GM12864 (cell line): ENCODE measurements around the gene IQSEC1.

Source experiments
- DNase-seq: peaks from one replicate; pipeline ENCODE4 v3.0.0-alpha.2; 2011; ENCODE audit warnings: low read depth
- H3K4me3 ChIP-seq: 2 replicates; pipeline ENCODE4 v1.5.1; 2011; ENCODE audit warnings: mild to moderate bottlenecking, low read depth, low read length, control low read depth
- TF ChIP-seq, protein P1 (sequence below): IDR thresholded peaks from 2 replicates; pipeline ENCODE4 v1.5.1; 2011; ENCODE audit warnings: low read depth, mild to moderate bottlenecking, moderate library complexity, low read length, control low read depth, inconsistent platforms; ENCODE audit errors: missing control alignments

Gene IQSEC1

GRCh38 chr3:13042715-13043271, 30.4 kb downstream of the IQSEC1 start:
- H3K4me3 ChIP-seq, result no peak overlapping the region
- TF ChIP-seq, protein P1, sequence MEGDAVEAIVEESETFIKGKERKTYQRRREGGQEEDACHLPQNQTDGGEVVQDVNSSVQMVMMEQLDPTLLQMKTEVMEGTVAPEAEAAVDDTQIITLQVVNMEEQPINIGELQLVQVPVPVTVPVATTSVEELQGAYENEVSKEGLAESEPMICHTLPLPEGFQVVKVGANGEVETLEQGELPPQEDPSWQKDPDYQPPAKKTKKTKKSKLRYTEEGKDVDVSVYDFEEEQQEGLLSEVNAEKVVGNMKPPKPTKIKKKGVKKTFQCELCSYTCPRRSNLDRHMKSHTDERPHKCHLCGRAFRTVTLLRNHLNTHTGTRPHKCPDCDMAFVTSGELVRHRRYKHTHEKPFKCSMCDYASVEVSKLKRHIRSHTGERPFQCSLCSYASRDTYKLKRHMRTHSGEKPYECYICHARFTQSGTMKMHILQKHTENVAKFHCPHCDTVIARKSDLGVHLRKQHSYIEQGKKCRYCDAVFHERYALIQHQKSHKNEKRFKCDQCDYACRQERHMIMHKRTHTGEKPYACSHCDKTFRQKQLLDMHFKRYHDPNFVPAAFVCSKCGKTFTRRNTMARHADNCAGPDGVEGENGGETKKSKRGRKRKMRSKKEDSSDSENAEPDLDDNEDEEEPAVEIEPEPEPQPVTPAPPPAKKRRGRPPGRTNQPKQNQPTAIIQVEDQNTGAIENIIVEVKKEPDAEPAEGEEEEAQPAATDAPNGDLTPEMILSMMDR, result no peak
- no peak for DNase-seq

- no peak for DNase-seq
- TF ChIP-seq, protein P1, result no peak
- no peak overlapping the region for H3K4me3 ChIP-seq
Measured at GRCh38 chr3:13042127-13042701, 31.0 kb downstream of the IQSEC1 start.

GRCh38 chr3:13041113-13041776, 32.0 kb downstream of the IQSEC1 start:
- TF ChIP-seq, protein P1, result no peak
- H3K4me3 ChIP-seq, result no peak overlapping the region
- no peak for DNase-seq

- TF ChIP-seq, protein P1, result no peak
- no peak overlapping the region for H3K4me3 ChIP-seq
- peak; percentile 43 for DNase-seq
Measured at GRCh38 chr3:13040361-13041074, 32.7 kb downstream of the IQSEC1 start.

- DNase-seq, result no peak
- TF ChIP-seq, protein P1, result no peak
- H3K4me3 ChIP-seq, result no peak overlapping the region
Measured at GRCh38 chr3:13039213-13039896, 33.9 kb downstream of the IQSEC1 start.

DNA sequence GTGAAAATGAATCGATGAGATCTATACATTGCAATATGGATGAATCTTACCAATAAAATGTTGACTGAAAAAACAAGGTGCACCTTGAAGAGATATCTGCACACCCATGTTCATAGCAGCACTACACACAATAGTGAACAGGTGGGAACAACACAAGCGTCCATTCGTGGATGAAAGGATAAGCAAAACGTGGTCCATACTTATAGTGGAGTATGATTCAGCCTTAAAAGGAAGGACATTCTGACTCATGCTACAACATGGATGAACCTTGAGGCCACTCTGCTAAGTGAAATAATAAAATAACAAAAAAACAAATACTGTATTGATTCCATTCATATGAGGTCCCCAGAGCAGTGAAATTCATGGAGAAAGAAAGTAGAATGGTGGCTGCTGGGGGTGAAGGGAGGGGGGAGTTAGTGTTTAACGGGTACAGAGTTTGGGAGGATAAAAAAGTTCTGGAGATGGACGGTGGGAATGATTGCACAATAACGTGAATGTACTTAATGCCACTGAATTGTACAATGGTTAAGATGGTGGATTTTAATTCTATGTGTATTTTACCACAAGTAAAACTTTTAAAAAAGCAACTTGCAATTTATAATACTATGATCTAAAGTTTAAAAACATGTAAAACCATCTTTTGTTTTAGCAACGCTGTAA, 35.6 kb downstream of the IQSEC1 start:
- TF ChIP-seq, protein P1, result no peak
- no peak for DNase-seq
- no peak overlapping the region for H3K4me3 ChIP-seq
